Body of pancreas (tissue), 4 donors: Measurements from ENCODE around the gene BAZ2B. TPM values are rescaled to one million over a fixed set of nuclear protein-coding genes. Genes with fewer than 3 reads are reported as not detected.
A peak's percentile ranks its signal among the peaks of the same experiment; 100 is the strongest.

Source experiments
- ATAC-seq: fragments of 150-250 bp; one replicate; pipeline ENCODE4 v1.9.1; 2016
- DNase-seq, 4 donors: peaks; one replicate each; pipeline ENCODE4 v3.0.0-alpha.2; 2019
- H3K27ac ChIP-seq, 4 donors: fragments of 200-600 bp; sonication (generic); 1 replicate in 3 of 4; 2 replicates in 1 of 4; pipeline versions ENCODE4 v1.5.1 to v1.6.1; 2016 to 2019; ENCODE audit warnings: mild to moderate bottlenecking in 1 of 4, mixed read lengths in 1 of 4, moderate library complexity in 1 of 4
- H3K27me3 ChIP-seq, 2 donors: fragments of 200-600 bp; sonication (generic); one replicate each; pipeline ENCODE4 v1.6.0; 2016; ENCODE audit warnings: mild to moderate bottlenecking in 1 of 2
- H3K36me3 ChIP-seq, 2 donors: fragments of 200-600 bp; sonication (generic); replicated peaks in 1 of 2; 2 replicates each; pipeline ENCODE4 v1.5.1; 2016; ENCODE audit warnings: low read depth in 2 of 2; ENCODE audit not compliant: insufficient read depth in 1 of 2
- H3K4me1 ChIP-seq: fragments of 200-600 bp; sonication (generic); one replicate; pipeline ENCODE4 v1.6.0; 2016
- H3K4me3 ChIP-seq, 2 donors: fragments of 200-600 bp; sonication (generic); 1 replicate in 1 of 2; 2 replicates in 1 of 2; pipeline ENCODE4 v1.5.1; 2016 to 2019
- H3K9me3 ChIP-seq, 3 donors: fragments of 200-600 bp; sonication (generic); 1 replicate in 2 of 3; 2 replicates in 1 of 3; pipeline ENCODE4 v1.5.1; 2016
- POLR2A ChIP-seq, 3 donors: fragments of 450-650 bp; IDR thresholded peaks; one replicate each; pipeline ENCODE4 v1.6.1; 2016; ENCODE audit warnings: antibody characterized with exemption in 3 of 3, mild to moderate bottlenecking in 2 of 3
- WGBS, 2 donors: methylation state at CpG; one replicate each; pipeline ENCODE4 v1.1.5; 2017; 5-methylcytosine and 5-hydroxymethylcytosine counted together
- intact Hi-C: fragments of 100-400 bp; cut with DNase I; formaldehyde crosslinking; loops from one replicate; pipeline ENCODE4 v1.15.1; 2023
- total RNA-seq, 2 donors: library from RNA; depleted of rRNA; stranded (reverse); fragments of >200 nt; gene quantifications; one replicate each; pipeline ENCODE4 v1.1.0, GENCODE V29; 2016
- TF ChIP-seq, protein P1 (sequence below), 7 experiments: fragments of 450-650 bp in 4 of 7; fragments of 200-600 bp in 3 of 7; sonication (generic) in 3 of 7; IDR thresholded peaks; one replicate each; pipeline ENCODE4 v1.5.1; 2016 to 2019; ENCODE audit warnings: antibody characterized with exemption in 7 of 7

The BAZ2B gene
- total RNA-seq, 2 donors from 2014 or later, result 62.5 to 104 TPM

DNA sequence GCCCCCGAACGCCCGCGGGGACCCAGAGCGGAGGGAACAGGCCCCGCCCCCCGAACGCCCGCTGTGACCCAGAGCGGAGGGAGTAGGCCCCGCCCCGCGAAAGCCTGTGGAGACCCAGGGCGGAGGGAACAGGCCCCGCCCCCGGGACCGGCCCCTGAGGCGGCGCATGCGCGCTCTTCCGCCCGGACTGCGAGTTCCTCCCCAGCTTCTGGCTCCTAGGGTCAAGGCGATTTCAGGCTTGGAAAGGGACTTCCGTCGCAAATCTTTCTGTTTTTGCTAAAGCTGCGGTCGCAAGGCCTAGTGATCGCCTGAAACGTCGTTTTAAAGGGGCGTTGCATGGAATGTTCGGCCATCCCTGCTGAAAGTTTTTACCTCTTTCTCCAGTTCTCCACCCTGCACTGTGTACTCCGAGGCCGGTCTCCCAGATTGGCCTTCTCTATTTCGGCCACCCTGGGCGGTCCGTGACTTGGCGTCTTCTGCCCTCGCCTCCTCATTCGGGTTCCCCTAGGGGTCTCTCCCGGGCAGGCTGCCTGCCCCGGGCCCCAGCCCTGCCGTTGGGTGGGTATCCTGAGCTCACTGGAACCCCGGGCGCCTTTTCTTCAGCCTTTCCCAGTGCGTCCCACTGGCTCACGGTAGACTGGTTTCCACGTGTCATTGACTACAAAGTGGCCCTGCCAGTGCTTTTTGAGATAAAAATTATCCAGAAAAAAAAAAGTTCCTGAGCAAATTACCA lies 329.5 kb downstream of the BAZ2B start:
- TF ChIP-seq, protein P1, sequence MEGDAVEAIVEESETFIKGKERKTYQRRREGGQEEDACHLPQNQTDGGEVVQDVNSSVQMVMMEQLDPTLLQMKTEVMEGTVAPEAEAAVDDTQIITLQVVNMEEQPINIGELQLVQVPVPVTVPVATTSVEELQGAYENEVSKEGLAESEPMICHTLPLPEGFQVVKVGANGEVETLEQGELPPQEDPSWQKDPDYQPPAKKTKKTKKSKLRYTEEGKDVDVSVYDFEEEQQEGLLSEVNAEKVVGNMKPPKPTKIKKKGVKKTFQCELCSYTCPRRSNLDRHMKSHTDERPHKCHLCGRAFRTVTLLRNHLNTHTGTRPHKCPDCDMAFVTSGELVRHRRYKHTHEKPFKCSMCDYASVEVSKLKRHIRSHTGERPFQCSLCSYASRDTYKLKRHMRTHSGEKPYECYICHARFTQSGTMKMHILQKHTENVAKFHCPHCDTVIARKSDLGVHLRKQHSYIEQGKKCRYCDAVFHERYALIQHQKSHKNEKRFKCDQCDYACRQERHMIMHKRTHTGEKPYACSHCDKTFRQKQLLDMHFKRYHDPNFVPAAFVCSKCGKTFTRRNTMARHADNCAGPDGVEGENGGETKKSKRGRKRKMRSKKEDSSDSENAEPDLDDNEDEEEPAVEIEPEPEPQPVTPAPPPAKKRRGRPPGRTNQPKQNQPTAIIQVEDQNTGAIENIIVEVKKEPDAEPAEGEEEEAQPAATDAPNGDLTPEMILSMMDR (IDR thresholded peaks at IDR 0.05), result no peak
- peak; percentile 49 to 81 (median 74) for TF ChIP-seq POLR2A (IDR thresholded peaks at IDR 0.05)
- ATAC-seq (peak; percentile 95), DNase-seq (peak; percentile 99 to 100 (median 100))
- intact Hi-C loops, result no loop called here
- no peaks in the 10 kb centered on the region for H3K27me3 ChIP-seq
- peak overlapping the region; percentile 21 to 71 for H3K4me3 ChIP-seq
- WGBS, 2 donors, result 0 to 1% methylated on average over 25 to 50 of the region's 50 CpGs
- H3K36me3 ChIP-seq, result no peaks in the 10 kb centered on the region
- peaks cover 31% of the 10 kb centered on the region for H3K4me1 ChIP-seq
- peak overlapping the region; percentile 80 to 98 (median 92) for H3K27ac ChIP-seq
- H3K9me3 ChIP-seq, result no peaks in the 10 kb centered on the region

DNA sequence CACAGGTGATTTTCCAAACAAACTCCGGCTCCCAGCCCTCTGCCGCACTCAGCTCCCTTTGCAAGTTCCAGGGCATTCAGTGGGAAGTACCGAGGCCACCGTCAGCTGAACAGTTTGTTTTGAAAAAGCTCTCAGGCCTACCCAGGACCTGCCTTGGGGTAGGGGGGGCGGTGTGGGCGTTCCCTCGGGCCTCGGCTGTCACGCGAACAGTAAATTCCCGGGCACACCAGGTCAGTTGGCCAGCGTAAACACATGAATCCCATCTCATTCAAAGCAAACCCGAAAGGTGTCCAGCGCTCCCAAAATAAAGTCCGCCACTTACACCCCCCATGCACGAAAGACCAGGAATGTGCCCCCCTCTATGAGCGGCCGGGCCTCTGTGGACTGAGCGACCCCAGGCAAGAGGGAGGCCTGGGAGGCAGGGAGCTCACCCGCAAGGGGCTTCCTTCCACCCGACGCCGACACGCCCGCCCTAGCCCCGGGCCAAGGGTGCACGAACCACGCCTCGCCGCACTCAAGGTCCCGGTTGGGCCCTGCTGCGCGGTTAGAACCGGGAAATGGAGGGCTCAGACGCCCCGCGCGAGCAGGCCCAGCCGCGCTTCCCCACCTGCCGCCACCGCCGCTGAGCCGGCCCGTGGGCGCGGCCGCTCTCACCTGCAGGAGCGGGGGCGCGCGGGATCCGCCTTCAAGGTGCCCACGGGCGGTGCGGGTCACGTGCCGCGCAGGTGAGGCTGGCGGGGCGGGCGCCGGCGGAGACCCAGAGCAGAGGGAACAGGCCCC lies 330.2 kb downstream of the BAZ2B start, which contains the start of gene WDSUB1:
WDSUB1 (minus strand) TSS at position 775 of the 780 bp plus-strand sequence. CDS start 3,634 bp downstream, outside the sequence.
- DNase-seq, result peak; percentile 68 to 86 (median 81)
- Histone ChIP-seq H3K27me3 (no peaks in the 10 kb centered on the region), H3K27ac (peak within 1 kb of the TSS; percentile 80 to 98 (median 92)), H3K4me3 (peak within 1 kb of the TSS; percentile 21 to 71), H3K9me3 (no peaks in the 10 kb centered on the region), H3K4me1 (peaks cover 31% of the 10 kb centered on the region), H3K36me3 (no peaks in the 10 kb centered on the region)
- TF ChIP-seq, protein P1 (IDR thresholded peaks at IDR 0.05), result no peak
- TF ChIP-seq POLR2A (IDR thresholded peaks at IDR 0.05), result peak in 2 of 3 donors; percentile 28 to 41
- intact Hi-C loops, result no loop called here
- 0 to 1% methylated on average over 8 to 64 of the region's 64 CpGs for WGBS, 2 donors
- ATAC-seq, result peak; percentile 40

GRCh38 chr2:159285433-159285832 lies 330.9 kb downstream of the BAZ2B start:
- Histone ChIP-seq H3K9me3 (no peaks in the 10 kb centered on the region), H3K27me3 (no peaks in the 10 kb centered on the region), H3K36me3 (no peaks in the 10 kb centered on the region), H3K4me1 (peaks cover 31% of the 10 kb centered on the region), H3K4me3 (no peak overlapping the region), H3K27ac (peak overlapping the region; percentile 80 to 98 (median 92))
- 29 to 36% methylated on average over 11 of the region's 11 CpGs for WGBS, 2 donors
- intact Hi-C loops, result no loop called here
- peak in 1 of 4 donors; percentile 9 for DNase-seq
- no peak for ATAC-seq
- TF ChIP-seq POLR2A (IDR thresholded peaks at IDR 0.05), result no peak
- TF ChIP-seq, protein P1 (IDR thresholded peaks at IDR 0.05), result no peak

DNA sequence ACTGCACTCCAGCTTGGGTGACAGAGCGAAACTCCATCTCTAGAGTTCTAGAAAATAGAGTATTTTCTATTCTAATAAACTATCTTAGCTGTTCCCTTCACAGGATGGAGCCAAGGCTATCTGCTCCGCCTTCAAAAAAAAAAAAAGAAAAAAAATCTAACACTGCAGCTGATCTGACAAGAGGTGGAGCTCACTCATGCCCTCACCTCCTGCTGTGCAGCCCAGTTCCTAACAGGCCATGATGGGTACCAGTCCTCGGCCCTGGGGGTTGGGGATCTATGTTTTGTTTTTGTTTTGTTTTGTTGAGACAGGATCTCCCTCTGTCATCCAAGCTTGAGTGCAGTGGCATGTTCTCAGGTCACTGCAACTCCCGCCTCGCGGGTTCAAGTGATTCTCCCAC lies 332.8 kb downstream of the BAZ2B start:
- Histone ChIP-seq H3K9me3 (no peaks in the 10 kb centered on the region), H3K4me1 (peaks cover 31% of the 10 kb centered on the region), H3K4me3 (no peak overlapping the region), H3K27me3 (no peaks in the 10 kb centered on the region), H3K27ac (no peak overlapping the region), H3K36me3 (no peaks in the 10 kb centered on the region)
- ATAC-seq (no peak), DNase-seq (no peak)
- WGBS, 2 donors, result 84 to 97% methylated on average over 6 of the region's 6 CpGs
- intact Hi-C loops, result no loop called here
- TF ChIP-seq, protein P1 (IDR thresholded peaks at IDR 0.05), result no peak
- no peak for TF ChIP-seq POLR2A (IDR thresholded peaks at IDR 0.05)
